Coronary artery (tissue), 2 donors: ENCODE data around the gene RBM15B.

ENCODE experiments used
- DNase-seq: peaks from one replicate; pipeline ENCODE4 v3.0.0-alpha.2; 2017; ENCODE audit warnings: low spot score
- H3K27ac ChIP-seq, 2 donors: fragments of 200-600 bp; sonication (generic); one replicate each; pipeline ENCODE4 v1.5.1; 2016 to 2019
- H3K4me3 ChIP-seq: fragments of 200-600 bp; sonication (generic); 2 replicates; pipeline ENCODE4 v1.5.1; 2016; ENCODE audit warnings: mild to moderate bottlenecking, moderate library complexity
- TF ChIP-seq, protein P1 (sequence below): fragments of 200-600 bp; sonication (generic); IDR thresholded peaks from one replicate; pipeline ENCODE4 v1.5.1; 2019; ENCODE audit warnings: antibody characterized with exemption

The RBM15B gene

DNA sequence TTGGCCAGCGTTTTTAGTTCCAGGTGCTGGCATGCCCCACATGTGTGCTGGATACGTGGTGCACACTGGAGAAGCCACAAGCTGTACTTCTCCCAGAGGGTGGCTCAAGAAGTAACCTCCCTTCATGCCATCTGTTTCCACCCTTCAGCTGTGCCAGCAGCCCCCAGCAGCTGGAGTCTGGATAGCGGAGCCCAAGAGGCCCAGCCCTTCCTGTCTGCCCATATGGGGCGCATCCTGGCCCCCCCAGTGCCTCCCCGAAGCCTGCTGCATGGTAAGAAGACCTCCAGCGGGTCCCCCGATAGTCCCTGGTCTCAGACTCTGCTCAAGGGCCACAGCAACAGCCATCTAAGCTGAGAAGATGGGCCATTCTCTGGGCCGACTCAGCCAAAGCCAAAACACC, 11.8 kb upstream of the RBM15B start:
- no peak for DNase-seq
- TF ChIP-seq, protein P1, sequence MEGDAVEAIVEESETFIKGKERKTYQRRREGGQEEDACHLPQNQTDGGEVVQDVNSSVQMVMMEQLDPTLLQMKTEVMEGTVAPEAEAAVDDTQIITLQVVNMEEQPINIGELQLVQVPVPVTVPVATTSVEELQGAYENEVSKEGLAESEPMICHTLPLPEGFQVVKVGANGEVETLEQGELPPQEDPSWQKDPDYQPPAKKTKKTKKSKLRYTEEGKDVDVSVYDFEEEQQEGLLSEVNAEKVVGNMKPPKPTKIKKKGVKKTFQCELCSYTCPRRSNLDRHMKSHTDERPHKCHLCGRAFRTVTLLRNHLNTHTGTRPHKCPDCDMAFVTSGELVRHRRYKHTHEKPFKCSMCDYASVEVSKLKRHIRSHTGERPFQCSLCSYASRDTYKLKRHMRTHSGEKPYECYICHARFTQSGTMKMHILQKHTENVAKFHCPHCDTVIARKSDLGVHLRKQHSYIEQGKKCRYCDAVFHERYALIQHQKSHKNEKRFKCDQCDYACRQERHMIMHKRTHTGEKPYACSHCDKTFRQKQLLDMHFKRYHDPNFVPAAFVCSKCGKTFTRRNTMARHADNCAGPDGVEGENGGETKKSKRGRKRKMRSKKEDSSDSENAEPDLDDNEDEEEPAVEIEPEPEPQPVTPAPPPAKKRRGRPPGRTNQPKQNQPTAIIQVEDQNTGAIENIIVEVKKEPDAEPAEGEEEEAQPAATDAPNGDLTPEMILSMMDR = no peak
- Histone ChIP-seq H3K4me3 (no peak overlapping the region), H3K27ac (no peak overlapping the region)

DNA sequence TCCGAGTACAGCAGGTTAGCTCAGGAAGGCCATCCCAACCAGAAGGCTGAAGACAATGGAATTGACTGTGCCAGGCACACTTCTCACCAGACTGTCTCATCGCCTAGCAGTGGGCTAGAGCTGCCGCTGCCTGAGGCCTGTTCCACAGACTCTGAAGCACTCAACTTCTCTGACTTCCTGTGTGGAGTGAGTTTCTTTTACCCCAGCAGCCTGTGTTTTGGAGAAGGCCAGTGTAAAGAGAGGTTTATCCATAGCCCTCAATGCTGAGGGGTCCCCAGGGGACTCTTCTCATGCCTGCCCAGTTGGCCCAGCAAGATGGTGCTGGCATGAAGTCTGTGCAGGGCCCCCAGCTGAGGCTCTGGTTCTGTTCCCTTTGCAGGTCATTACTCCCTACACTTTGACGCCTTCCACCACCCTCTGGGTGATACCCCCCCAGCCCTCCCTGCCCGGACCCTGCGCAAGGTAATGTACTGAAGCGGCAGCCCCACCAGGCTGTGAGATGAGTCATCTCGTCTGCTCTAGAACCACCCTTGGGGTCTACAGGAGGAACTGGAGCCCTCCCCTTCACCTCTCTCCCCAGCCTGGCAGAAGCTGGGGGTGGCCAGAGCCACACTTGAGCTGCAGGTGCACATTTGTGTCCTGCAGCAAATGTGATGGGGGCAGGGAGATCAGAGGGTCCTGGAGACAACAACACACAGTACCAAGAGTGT, 11.2 kb upstream of the RBM15B start:
- no peak overlapping the region for H3K27ac ChIP-seq
- TF ChIP-seq, protein P1 = no peak
- DNase-seq = no peak
- H3K4me3 ChIP-seq = no peak overlapping the region

DNA sequence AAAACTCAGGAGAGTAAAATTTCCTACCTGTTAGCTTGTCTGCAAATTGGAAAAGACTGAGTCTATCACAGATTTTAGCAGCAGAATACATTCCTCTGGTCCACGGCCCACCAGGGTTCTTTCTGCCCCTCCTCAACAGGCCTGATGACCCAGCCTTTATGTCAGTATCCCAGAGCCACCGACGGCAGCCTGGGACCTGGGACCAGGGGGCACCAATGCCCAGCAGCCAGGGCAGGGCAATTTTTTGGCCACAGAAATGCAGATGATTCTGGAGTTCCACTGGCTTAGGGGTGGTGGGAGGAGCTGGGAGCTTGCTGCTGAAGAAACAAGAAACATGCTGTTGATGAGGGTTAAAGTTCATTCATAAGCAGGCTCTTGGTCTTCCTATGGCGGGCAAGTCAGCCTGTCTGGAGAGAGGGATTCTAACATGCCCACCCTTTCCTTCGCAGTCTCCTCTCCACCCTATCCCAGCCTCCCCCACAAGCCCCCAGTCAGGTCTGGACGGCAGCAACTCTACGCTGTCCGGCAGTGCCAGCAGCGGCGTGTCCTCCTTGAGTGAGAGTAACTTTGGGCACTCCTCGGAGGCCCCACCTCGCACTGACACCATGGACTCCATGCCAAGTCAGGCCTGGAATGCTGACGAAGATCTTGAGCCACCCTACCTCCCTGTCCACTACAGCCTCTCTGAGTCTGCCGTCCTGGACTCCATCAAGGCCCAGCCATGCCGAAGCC, 10.3 kb upstream of the RBM15B start:
- Histone ChIP-seq H3K27ac (no peak overlapping the region), H3K4me3 (no peak overlapping the region)
- TF ChIP-seq, protein P1 = no peak
- DNase-seq = no peak

DNA sequence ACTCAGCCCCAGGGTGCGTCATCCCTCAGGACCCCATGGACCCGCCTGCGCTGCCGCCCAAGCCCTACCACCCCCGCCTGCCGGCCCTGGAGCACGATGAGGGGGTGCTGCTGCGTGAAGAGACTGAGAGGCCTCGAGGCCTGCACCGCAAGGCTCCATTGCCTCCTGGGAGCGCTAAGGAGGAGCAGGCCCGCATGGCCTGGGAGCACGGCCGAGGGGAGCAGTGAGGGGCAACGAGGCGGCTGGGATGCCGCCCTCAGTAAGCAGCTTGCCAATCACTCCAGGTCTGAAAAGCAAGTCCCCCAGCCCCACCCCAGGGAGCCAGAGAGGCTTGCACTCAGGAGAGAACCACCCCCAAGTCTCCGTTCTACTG, 9.8 kb upstream of the RBM15B start:
- DNase-seq = no peak
- no peak overlapping the region for H3K27ac ChIP-seq
- no peak overlapping the region for H3K4me3 ChIP-seq
- TF ChIP-seq, protein P1 = no peak

DNA sequence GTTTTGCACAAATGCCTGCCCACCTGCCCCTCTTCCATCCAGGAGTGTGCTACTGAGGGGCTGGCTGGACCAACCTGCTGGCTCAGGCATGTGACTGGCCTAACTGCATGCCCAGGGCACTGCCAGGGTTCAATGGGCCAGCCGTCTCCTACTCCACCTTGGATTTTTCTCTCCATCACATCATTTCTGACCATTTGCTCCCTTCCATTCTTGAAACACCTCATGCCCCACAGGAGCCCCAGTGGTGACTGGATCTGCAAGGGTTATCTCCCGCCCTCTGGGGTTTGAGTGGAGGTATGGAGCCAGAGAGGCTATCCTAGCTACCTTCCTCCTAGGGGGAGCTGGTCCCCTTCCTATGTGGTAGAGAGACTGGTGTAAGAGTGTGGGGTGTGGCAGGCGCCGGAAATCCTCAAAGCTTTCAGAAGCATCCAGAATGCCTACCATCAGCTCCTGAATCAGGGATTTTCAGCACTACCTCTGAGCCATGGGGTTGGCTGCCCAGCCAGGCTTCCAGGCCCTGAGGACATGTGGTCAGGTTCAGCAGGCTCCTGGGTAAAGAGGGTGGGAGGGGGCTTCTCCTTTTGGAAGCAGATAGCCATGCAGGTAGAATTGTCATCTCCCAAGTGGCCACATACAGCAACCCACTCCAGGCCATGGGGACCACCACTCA, 8.9 kb upstream of the RBM15B start:
- TF ChIP-seq, protein P1 = no peak
- H3K27ac ChIP-seq = no peak overlapping the region
- H3K4me3 ChIP-seq = no peak overlapping the region
- no peak for DNase-seq

DNA sequence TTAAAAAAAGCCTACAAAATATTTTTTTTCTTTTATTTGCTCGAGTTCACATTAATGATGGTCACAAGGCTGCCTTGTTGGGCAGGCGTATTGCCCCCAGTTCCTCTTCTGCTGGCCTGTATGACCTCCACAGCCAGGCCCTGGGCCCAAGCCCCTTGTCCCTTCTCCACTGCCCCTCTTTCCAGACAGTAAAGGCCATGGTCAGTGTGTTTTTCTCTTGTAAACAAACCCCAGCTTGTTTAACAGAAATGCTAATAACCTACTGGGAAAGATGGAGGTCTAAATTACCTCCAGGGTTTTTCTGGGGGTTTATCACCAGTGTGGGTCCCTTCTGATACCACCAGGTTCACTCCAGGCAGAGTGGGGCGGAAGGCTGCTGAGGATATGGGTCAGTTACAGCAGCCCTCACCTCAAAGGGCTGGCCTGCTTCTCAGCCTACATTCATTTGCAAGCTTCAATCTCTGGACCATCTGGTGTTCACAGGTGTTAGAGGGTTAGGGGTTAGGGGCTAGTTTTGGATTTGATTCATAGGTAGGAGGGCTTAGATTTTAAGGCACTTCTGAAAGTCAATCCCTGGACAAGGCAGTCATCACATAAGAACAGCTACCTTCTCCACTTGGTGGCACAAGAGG, 8.0 kb upstream of the RBM15B start:
- peak; percentile 45 for DNase-seq
- no peak overlapping the region for H3K27ac ChIP-seq
- no peak overlapping the region for H3K4me3 ChIP-seq
- TF ChIP-seq, protein P1 = no peak
